Inferior parietal cortex (tissue), 1 donor: Measurements from ENCODE around the gene TEAD2.
"Not testable (repeated sequence)": the region's sequence is repeated elsewhere in the genome, so short reads cannot be mapped to it uniquely, and the experiment has no call there.

Source experiments
- DNase-seq: peaks from one replicate; pipeline ENCODE4 v3.0.0-alpha.2; 2016; ENCODE audit errors: extremely low spot score

TEAD2 gene

GRCh38 chr19:49333418-49333805 is 28.8 kb downstream of the TEAD2 start:
- no peak for DNase-seq

GRCh38 chr19:49332691-49333417 is 29.4 kb downstream of the TEAD2 start:
- not testable (repeated sequence) for DNase-seq

GRCh38 chr19:49331616-49332055 is 30.6 kb downstream of the TEAD2 start:
- DNase-seq = peak; percentile 62

GRCh38 chr19:49331187-49331586 is 31.0 kb downstream of the TEAD2 start:
- DNase-seq = not testable (repeated sequence)

GRCh38 chr19:49328741-49329140 is 33.5 kb downstream of the TEAD2 start:
- no peak for DNase-seq

- no peak for DNase-seq
Observed at GRCh38 chr19:49327878-49328544, 34.2 kb downstream of the TEAD2 start.

GRCh38 chr19:49326165-49326704 is 36.0 kb downstream of the TEAD2 start:
- DNase-seq = no peak

GRCh38 chr19:49325756-49326155 is 36.5 kb downstream of the TEAD2 start:
- not testable (repeated sequence) for DNase-seq

GRCh38 chr19:49324801-49325576 is 37.2 kb downstream of the TEAD2 start, which contains the start of gene SLC6A16:
Gene SLC6A16, minus strand, starts transcription at chr19:49325191. Its CDS starts 13,844 bp downstream, at chr19:49311347.
- no peak for DNase-seq

GRCh38 chr19:49318296-49318695 is 43.9 kb downstream of the TEAD2 start:
- DNase-seq = no peak

- no peak for DNase-seq
Observed at GRCh38 chr19:49316284-49316683, 45.9 kb downstream of the TEAD2 start.

- DNase-seq = no peak
Observed at GRCh38 chr19:49315111-49315510, 47.1 kb downstream of the TEAD2 start.

GRCh38 chr19:49309087-49309486 is 53.1 kb downstream of the TEAD2 start:
- DNase-seq = no peak

GRCh38 chr19:49306734-49307133 is 55.5 kb downstream of the TEAD2 start:
- DNase-seq = not testable (repeated sequence)

GRCh38 chr19:49301866-49302252 is 60.4 kb downstream of the TEAD2 start:
- no peak for DNase-seq

- DNase-seq = peak; percentile 40
Observed at GRCh38 chr19:49301165-49301865, 60.9 kb downstream of the TEAD2 start.

GRCh38 chr19:49298653-49299052 is 63.6 kb downstream of the TEAD2 start:
- not testable (repeated sequence) for DNase-seq

- no peak for DNase-seq
Observed at GRCh38 chr19:49297403-49297802, 64.8 kb downstream of the TEAD2 start.

- DNase-seq = no peak
Observed at GRCh38 chr19:49295208-49295880, 66.9 kb downstream of the TEAD2 start.

- DNase-seq = no peak
Observed at GRCh38 chr19:49294401-49294800, 67.8 kb downstream of the TEAD2 start.
